ENCODE results near the gene CNTN6.
"Not testable (repeated sequence)": the region's sequence is repeated elsewhere in the genome, so short reads cannot be mapped to it uniquely, and the experiment has no call there.

The CNTN6 gene

GRCh38 chr3:1288805-1289494 is 196.1 kb downstream of the CNTN6 start:
- no peak for DNase-seq

- no peak for DNase-seq
Measured at GRCh38 chr3:1292571-1293071, 199.8 kb downstream of the CNTN6 start.

- no peak for DNase-seq
Measured at GRCh38 chr3:1294586-1294985, 201.8 kb downstream of the CNTN6 start.

GRCh38 chr3:1318296-1319005 is 225.6 kb downstream of the CNTN6 start:
- no peak for DNase-seq

- DNase-seq: no peak
Measured at GRCh38 chr3:1326546-1326945, 233.7 kb downstream of the CNTN6 start.

GRCh38 chr3:1330107-1330506 is 237.3 kb downstream of the CNTN6 start:
- no peak for DNase-seq

- no peak for DNase-seq
Measured at GRCh38 chr3:1346386-1346785, 253.6 kb downstream of the CNTN6 start.

- DNase-seq: no peak
Measured at GRCh38 chr3:1348547-1348946, 255.7 kb downstream of the CNTN6 start.

- DNase-seq: no peak
Measured at GRCh38 chr3:1350885-1351284, 258.1 kb downstream of the CNTN6 start.

GRCh38 chr3:1355691-1356090 is 262.9 kb downstream of the CNTN6 start:
- DNase-seq: no peak

- DNase-seq: no peak
Measured at GRCh38 chr3:1356101-1356500, 263.3 kb downstream of the CNTN6 start.

GRCh38 chr3:1365528-1365927 is 272.7 kb downstream of the CNTN6 start:
- no peak for DNase-seq

- DNase-seq: no peak
Measured at GRCh38 chr3:1374471-1374870, 281.6 kb downstream of the CNTN6 start.

GRCh38 chr3:1375145-1375544 is 282.3 kb downstream of the CNTN6 start:
- DNase-seq: no peak

- DNase-seq: peak; percentile 5 to 54 (median 26)
Measured at GRCh38 chr3:1380926-1381646, 288.3 kb downstream of the CNTN6 start.

GRCh38 chr3:1381647-1382036 is 288.8 kb downstream of the CNTN6 start:
- no peak for DNase-seq

- not testable (repeated sequence) for DNase-seq
Measured at GRCh38 chr3:1387396-1387905, 294.6 kb downstream of the CNTN6 start.

- DNase-seq: no peak
Measured at GRCh38 chr3:1394188-1394587, 301.4 kb downstream of the CNTN6 start.

GRCh38 chr3:1400571-1400970 is 307.7 kb downstream of the CNTN6 start:
- DNase-seq: no peak

GRCh38 chr3:1404270-1404962 is 311.6 kb downstream of the CNTN6 start:
- no peak for DNase-seq

- DNase-seq: no peak
Measured at GRCh38 chr3:1406250-1406649, 313.4 kb downstream of the CNTN6 start.

- DNase-seq: no peak
Measured at GRCh38 chr3:1421577-1421976, 328.8 kb downstream of the CNTN6 start.
